H1 (cell line): Measurements from ENCODE around the gene DYSF. TPM values are rescaled to one million over a fixed set of nuclear protein-coding genes. Genes with fewer than 3 reads are reported as not detected.

Source experiments
- polyA plus RNA-seq, 7 experiments: library from polyadenylated mRNA; depleted of rRNA in 3 of 7; stranded (reverse) in 5 of 7; unstranded in 2 of 7; fragments of >200 nt in 5 of 7; fragments of 200-250 nt in 2 of 7; gene quantifications; 1 replicate in 5 of 7; 2 replicates in 1 of 7; 4 replicates in 1 of 7; pipeline versions ENCODE4 v1.2.1 to v1.2.3, GENCODE V29; 2011 to 2013; ENCODE audit warnings: missing spikeins in 2 of 7, mixed read lengths in 2 of 7
- total RNA-seq: library from RNA; stranded (reverse); fragmentation: NEBNext Ultra II Directional; extraction: Animal tissue kit (Norgen Biotek cat#: 25700); gene quantifications from 2 replicates; pipeline ENCODE4 v1.2.1, GENCODE V29; 2021
- TF ChIP-seq, protein P1 (sequence below), 3 experiments: IDR thresholded peaks; 1 replicate in 2 of 3; 2 replicates in 1 of 3; pipeline versions ENCODE4 v1.5.1 to v1.6.1; 2011; ENCODE audit warnings: low read length in 3 of 3, mild to moderate bottlenecking in 3 of 3, inconsistent platforms in 2 of 3, low read depth in 1 of 3, moderate library complexity in 1 of 3; ENCODE audit not compliant: insufficient read depth in 1 of 3; ENCODE audit errors: control extremely low read depth in 1 of 3
- TF ChIP-seq, protein P2 (sequence below): IDR thresholded peaks from 2 replicates; pipeline ENCODE4 v1.6.1; 2012; ENCODE audit warnings: inconsistent platforms

The DYSF gene
- total and polyA plus RNA-seq, 2 of the 8 experiments (the other 6 are each of a cell fraction or from before 2014, with no cell fraction given) = 5.8 to 7.1 TPM

DNA sequence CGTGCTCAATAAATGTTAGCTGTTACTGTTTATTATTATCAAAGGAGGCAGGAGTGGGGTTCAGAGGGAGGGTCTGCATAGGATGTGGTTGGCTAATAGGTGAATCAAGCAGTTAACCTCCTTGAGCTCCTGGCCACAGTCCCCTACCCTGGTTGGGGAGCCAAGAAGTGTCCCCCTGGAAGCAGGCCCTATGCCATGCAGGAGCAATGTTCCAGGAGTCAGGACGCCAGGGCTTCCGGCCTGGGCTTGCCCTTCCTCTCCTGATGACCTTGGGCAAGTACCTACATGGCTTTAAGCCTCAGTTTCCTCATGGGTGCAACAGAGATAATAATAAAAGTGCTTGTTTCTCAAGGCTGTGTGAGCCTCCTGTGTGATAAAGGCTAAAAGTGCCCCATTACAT is 84.9 kb downstream of the DYSF start (continued):
- TF ChIP-seq, protein P1, sequence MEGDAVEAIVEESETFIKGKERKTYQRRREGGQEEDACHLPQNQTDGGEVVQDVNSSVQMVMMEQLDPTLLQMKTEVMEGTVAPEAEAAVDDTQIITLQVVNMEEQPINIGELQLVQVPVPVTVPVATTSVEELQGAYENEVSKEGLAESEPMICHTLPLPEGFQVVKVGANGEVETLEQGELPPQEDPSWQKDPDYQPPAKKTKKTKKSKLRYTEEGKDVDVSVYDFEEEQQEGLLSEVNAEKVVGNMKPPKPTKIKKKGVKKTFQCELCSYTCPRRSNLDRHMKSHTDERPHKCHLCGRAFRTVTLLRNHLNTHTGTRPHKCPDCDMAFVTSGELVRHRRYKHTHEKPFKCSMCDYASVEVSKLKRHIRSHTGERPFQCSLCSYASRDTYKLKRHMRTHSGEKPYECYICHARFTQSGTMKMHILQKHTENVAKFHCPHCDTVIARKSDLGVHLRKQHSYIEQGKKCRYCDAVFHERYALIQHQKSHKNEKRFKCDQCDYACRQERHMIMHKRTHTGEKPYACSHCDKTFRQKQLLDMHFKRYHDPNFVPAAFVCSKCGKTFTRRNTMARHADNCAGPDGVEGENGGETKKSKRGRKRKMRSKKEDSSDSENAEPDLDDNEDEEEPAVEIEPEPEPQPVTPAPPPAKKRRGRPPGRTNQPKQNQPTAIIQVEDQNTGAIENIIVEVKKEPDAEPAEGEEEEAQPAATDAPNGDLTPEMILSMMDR (IDR thresholded peaks at IDR 0.05; ENCODE audit: control extremely low read depth in 1 of 3, insufficient read depth in 1 of 3, low read depth in 1 of 3, low read length in 3 of 3) = no peak
- TF ChIP-seq, protein P2, sequence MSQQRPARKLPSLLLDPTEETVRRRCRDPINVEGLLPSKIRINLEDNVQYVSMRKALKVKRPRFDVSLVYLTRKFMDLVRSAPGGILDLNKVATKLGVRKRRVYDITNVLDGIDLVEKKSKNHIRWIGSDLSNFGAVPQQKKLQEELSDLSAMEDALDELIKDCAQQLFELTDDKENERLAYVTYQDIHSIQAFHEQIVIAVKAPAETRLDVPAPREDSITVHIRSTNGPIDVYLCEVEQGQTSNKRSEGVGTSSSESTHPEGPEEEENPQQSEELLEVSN = no peak
